ENCODE measurements around the gene DYNC1I1. TPM values are rescaled to one million over a fixed set of nuclear protein-coding genes. Genes with fewer than 3 reads are reported as not detected.

The DYNC1I1 gene
- total and polyA plus RNA-seq, 2 of the 13 experiments (the other 11 are each of a cell fraction or from before 2014, with no cell fraction given) = not detected

GRCh38 chr7:95776561-95777185 is 4.3 kb downstream of the DYNC1I1 start:
- H2AFZ ChIP-seq (ENCODE audit: low read length) = no peak overlapping the region
- ChIA-PET POLR2A (no interaction called here), CTCF (ENCODE audit: low intra/inter-chr PET ratio, low total read pairs) (no interaction called here)
- no peaks in the 10 kb centered on the region; the same call in 1 of the 2 replicates for H4K20me1 ChIP-seq (ENCODE audit: insufficient read depth, low read length)
- WGBS (ENCODE audit: low lambda C conversion rate) = 30% methylated on average over 2 of the region's 2 CpGs
- no peak overlapping the region for H3K27ac ChIP-seq (ENCODE audit: extremely low read length, insufficient read depth, low read length)
- H3K4me1 ChIP-seq (ENCODE audit: insufficient read depth, low read length) = 0 out of 2 replicates have a peak, but pooled peaks cover 5% of the 10 kb centered on the region
- no TSS peak for BruUV-seq (replicated peaks)
- H3K27me3 ChIP-seq (ENCODE audit: control insufficient read depth in 1 of 2, insufficient read depth in 2 of 2, low read length in 2 of 2) = peaks cover 2 to 16% of the 10 kb centered on the region in 2 experiments
- no peak overlapping the region for H3K9ac ChIP-seq (ENCODE audit: insufficient read depth, low read depth, low read length)
- no peak overlapping the region for H3K4me3 ChIP-seq (replicated peaks in 1 of 3; ENCODE audit: insufficient read depth in 1 of 3, low read depth in 2 of 3, low read length in 3 of 3)
- FAIRE-seq (no peak), ATAC-seq (no peak), DNase-seq (ENCODE audit: low spot score) (no peak)
- no peaks in the 10 kb centered on the region for H3K79me2 ChIP-seq (ENCODE audit: insufficient read depth, low read length)
- intact Hi-C loops (cut with micrococcal nuclease; ENCODE audit: unreplicated experiment) (no loop called here), in situ Hi-C loops (cut with HindIII; ENCODE audit: extremely low pct_ligation_motif_present, low pct_unique_long_range_greater_than_20kb) (no loop called here)
- TF ChIP-seq HCFC1 (IDR thresholded peaks at IDR 0.05; ENCODE audit: low read depth, low read length) (no peak), ZFP90 (CRISPR knock-in tag; IDR thresholded peaks at IDR 0.05; ENCODE audit: borderline replicate concordance) (no peak), NFE2 (CRISPR knock-in tag; IDR thresholded peaks at IDR 0.05) (no peak), KLF6 (CRISPR knock-in tag; IDR thresholded peaks at IDR 0.05) (no peak), ZNF883 (CRISPR knock-in tag; IDR thresholded peaks at IDR 0.05; ENCODE audit: not compliant biosample characterization) (no peak), CBFB (CRISPR knock-in tag; IDR thresholded peaks at IDR 0.05) (no peak), ZNF605 (CRISPR knock-in tag; IDR thresholded peaks at IDR 0.05) (no peak), ZNF124 (CRISPR knock-in tag; IDR thresholded peaks at IDR 0.05) (no peak), ZBTB2 (CRISPR knock-in tag; IDR thresholded peaks at IDR 0.05; ENCODE audit: low read depth) (no peak), HMGA1 (CRISPR knock-in tag; conservative IDR thresholded peaks at IDR 0.05) (no peak), PPARG (CRISPR knock-in tag; conservative IDR thresholded peaks at IDR 0.05) (no peak), CEBPB (IDR thresholded peaks at IDR 0.05; ENCODE audit: borderline replicate concordance, low read depth, low read length) (no peak), ZBTB8A (CRISPR knock-in tag; IDR thresholded peaks at IDR 0.05; ENCODE audit: borderline replicate concordance, low read depth) (no peak), U2AF1 (optimal IDR thresholded peaks at IDR 0.05; ENCODE audit: low read depth, low read length) (no peak), NFRKB (IDR thresholded peaks at IDR 0.05) (no peak), ZSCAN31 (CRISPR knock-in tag; IDR thresholded peaks at IDR 0.05; ENCODE audit: low read depth) (no peak)
- H3K4me2 ChIP-seq (ENCODE audit: low read depth, low read length) = no peak overlapping the region
- no peaks in the 10 kb centered on the region for H3K9me3 ChIP-seq (ENCODE audit: low read length)
- no peaks in the 10 kb centered on the region for H3K36me3 ChIP-seq (replicated peaks in 1 of 2; ENCODE audit: control insufficient read depth in 1 of 2, insufficient read depth in 2 of 2, low read length in 2 of 2)

All from HepG2 (cell line).